Activated CD4-positive, alpha-beta T cell treated with anti-CD3 and anti-CD28 coated beads, Interleukin-2, amount 10 ng/mL, durations not matched to agents 24 days and 14 days (primary cell): ENCODE measurements around the gene NOL6. TPM values are rescaled to one million over a fixed set of nuclear protein-coding genes. Genes with fewer than 3 reads are reported as not detected.

Experiments used
- DNase-seq: peaks from one replicate; pipeline ENCODE4 v3.0.0; 2022
- H3K27ac Mint-ChIP-seq: one replicate; pipeline ENCODE4 v1.8.0; 2022; ENCODE audit warnings: mild to moderate bottlenecking, mixed read lengths
- H3K27me3 Mint-ChIP-seq: one replicate; pipeline ENCODE4 v1.8.0; 2022; ENCODE audit warnings: mixed read lengths
- H3K36me3 Mint-ChIP-seq: one replicate; pipeline ENCODE4 v1.8.0; 2022; ENCODE audit warnings: low read depth, mild to moderate bottlenecking, mixed read lengths
- H3K4me1 Mint-ChIP-seq: one replicate; pipeline ENCODE4 v1.8.0; 2021; ENCODE audit warnings: mixed read lengths
- H3K4me3 Mint-ChIP-seq: one replicate; pipeline ENCODE4 v1.8.0; 2022; ENCODE audit warnings: mild to moderate bottlenecking, moderate library complexity, mixed read lengths
- H3K9me3 Mint-ChIP-seq: one replicate; pipeline ENCODE4 v1.8.0; 2021; ENCODE audit warnings: mixed read lengths
- intact Hi-C: fragments of 100-400 bp; cut with micrococcal nuclease; formaldehyde crosslinking; loops from one replicate; pipeline ENCODE4 v1.15.1; 2023
- total RNA-seq: library from RNA; stranded (reverse); gene quantifications from 2 replicates; pipeline ENCODE4 v1.2.3, GENCODE V29; 2022

The NOL6 gene
- total RNA-seq, 1 donor from 2014 or later, result 86.7 TPM

DNA sequence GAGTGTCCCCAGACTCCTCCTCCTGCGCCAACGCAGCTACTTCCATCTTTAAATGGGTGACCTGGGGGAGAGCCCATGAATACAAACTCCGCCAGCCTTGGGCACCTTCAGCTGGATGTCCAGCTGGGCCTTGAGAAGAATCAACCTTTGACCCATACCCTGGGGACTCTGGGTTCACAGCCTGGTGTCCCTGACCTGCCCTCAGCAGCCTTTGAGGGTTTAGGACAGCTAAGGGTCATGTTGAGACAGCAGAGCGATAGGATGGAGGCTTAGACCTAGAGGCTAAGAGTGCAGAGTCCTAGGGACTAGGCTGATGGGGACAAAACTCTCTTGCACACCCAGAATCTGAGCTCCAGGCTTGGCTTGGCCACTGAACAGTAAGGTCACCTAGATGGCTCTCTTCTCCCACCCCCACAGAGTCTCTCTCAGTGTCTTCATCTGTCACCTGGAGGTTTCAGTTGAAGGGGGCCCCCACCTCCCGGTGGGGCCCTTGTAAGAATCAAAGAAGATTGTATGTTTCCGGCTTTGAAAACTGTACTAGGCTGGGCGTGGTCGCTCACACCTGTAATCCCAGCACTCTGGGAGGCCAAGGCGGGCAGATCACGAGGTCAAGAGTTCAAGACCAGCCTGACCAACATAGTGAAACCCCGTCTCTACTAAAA lies 19.6 kb downstream of the NOL6 start:
- Mint-ChIP-seq H3K4me3 (no peak overlapping the region), H3K36me3 (peaks cover 7% of the 10 kb centered on the region), H3K9me3 (no peaks in the 10 kb centered on the region), H3K27me3 (no peaks in the 10 kb centered on the region), H3K27ac (peak overlapping the region; percentile 65), H3K4me1 (peaks cover 53% of the 10 kb centered on the region)
- intact Hi-C loops, result no loop called here
- no peak for DNase-seq

DNA sequence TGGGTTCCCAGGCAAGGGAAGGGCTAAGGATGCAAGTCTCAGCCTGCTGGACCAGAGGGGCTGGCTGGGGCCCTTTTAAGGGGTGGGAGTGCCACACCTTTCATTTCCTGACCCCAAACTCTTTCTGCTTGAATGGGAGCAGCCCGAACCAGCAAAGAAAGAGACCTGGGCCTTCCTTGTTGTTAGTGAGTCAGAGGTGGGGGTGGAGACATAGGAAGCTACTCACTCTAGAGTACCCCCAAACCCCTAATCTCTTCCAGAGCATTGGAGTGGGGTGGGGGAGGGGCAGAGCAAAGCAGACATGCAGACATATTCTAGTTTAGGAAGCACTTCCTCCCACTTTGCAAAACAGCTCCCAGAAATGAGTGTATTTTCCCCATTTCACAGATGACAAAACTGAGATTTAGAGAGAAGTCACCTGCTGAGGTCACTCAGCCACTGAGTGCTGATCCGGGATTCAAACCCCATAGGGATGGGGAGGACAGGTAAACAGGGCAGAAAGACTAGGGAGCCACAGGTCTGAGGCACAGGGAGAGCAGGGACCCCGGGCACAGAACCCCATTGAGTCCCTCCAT lies 20.4 kb downstream of the NOL6 start:
- peak overlapping the region; percentile 40 for H3K4me3 Mint-ChIP-seq
- DNase-seq, result peak; percentile 68
- H3K4me1 Mint-ChIP-seq, result peaks cover 50% of the 10 kb centered on the region
- H3K27ac Mint-ChIP-seq, result peak overlapping the region; percentile 57
- peaks cover 2% of the 10 kb centered on the region for H3K36me3 Mint-ChIP-seq
- H3K27me3 Mint-ChIP-seq, result no peaks in the 10 kb centered on the region
- intact Hi-C loops, result no loop called here
- H3K9me3 Mint-ChIP-seq, result no peaks in the 10 kb centered on the region

DNA sequence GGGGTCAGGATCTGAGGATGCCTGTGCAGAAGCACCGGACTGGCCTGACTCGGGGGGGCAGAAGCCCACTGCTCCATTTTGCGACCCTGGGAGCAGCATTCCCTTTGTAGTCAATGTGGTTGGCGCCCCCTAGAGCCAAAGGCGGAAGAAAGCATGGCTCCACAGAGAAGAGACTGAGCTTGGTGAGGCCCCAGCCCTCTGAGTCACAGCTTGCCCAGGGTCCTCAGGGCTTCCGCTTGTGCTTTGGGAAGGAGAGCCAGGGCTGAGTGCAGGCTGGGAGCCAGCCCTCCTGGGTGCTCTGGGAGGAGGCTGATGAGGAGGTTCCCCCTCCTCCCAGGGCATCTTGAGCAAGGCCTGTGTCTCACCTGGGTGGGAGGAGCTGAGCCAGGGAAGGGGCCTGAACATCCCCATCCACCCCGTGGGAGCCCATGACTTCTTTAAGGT lies 20.9 kb downstream of the NOL6 start:
- H3K4me3 Mint-ChIP-seq, result peak overlapping the region; percentile 15

DNA sequence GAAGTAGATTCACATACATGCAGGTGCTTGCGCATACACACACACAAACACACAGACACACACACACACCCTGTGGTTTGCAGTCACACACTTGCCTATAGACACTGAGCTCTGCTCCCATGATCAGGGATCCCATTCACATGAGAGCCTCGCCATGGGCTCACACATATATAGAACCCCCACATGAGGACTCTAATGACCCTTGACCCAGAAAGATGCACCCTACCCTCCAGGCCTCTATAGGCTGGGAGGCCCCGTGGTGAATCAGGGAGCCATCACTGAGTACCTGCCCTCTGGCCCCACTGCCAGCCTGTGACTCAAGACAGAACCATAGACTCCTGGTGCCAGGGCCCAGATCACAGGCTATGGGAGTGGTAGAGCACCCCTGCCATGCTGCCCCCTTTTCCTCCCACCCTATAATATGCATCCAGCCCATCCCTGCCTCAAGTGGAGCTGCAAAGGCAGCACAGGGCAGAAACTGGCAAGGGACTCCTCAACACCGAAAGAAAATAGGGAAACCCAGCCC lies 23.0 kb downstream of the NOL6 start:
- Mint-ChIP-seq H3K4me3 (no peak overlapping the region), H3K4me1 (peaks cover 53% of the 10 kb centered on the region), H3K27ac (no peak overlapping the region), H3K27me3 (no peaks in the 10 kb centered on the region), H3K36me3 (no peaks in the 10 kb centered on the region), H3K9me3 (no peaks in the 10 kb centered on the region)
- intact Hi-C loops, result no loop called here
- DNase-seq, result no peak

More for the DNA sequence above, 20.9 kb downstream of the NOL6 start:
- Mint-ChIP-seq H3K27me3 (no peaks in the 10 kb centered on the region), H3K27ac (peak overlapping the region; percentile 57), H3K36me3 (no peaks in the 10 kb centered on the region), H3K4me1 (peaks cover 52% of the 10 kb centered on the region), H3K9me3 (no peaks in the 10 kb centered on the region)
- intact Hi-C loops, result no loop called here
- peak; percentile 84 for DNase-seq

DNA sequence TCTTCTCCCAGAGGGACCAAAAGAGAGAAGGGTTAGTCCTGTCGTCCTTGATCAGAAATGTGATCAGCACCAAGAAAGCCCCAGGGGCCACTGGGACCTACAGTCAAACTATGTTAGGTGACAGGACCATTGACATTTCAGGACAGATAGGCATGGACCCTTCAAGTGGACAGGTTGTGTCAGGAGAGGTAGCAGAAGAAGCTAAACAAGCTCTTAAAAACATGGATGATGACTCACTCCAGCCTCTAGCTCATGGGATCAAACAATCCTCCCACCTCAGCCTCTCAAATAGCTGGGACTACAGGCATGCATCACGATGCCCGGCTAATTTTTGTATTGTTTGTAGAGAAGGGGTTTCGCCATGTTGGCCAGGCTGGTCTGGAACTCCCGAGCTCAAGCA lies 24.0 kb downstream of the NOL6 start:
- no peaks in the 10 kb centered on the region for H3K9me3 Mint-ChIP-seq
- H3K27me3 Mint-ChIP-seq, result no peaks in the 10 kb centered on the region
- no peak overlapping the region for H3K27ac Mint-ChIP-seq
- no peak overlapping the region for H3K4me3 Mint-ChIP-seq
- intact Hi-C loops, result loop anchor here (5.0 kb wide), 2 partner anchors 47 to 282 kb away; partner anchors contain the start of genes AQP7 and B4GALT1
- peaks cover 3% of the 10 kb centered on the region for H3K36me3 Mint-ChIP-seq
- H3K4me1 Mint-ChIP-seq, result peaks cover 60% of the 10 kb centered on the region
- no peak for DNase-seq

DNA sequence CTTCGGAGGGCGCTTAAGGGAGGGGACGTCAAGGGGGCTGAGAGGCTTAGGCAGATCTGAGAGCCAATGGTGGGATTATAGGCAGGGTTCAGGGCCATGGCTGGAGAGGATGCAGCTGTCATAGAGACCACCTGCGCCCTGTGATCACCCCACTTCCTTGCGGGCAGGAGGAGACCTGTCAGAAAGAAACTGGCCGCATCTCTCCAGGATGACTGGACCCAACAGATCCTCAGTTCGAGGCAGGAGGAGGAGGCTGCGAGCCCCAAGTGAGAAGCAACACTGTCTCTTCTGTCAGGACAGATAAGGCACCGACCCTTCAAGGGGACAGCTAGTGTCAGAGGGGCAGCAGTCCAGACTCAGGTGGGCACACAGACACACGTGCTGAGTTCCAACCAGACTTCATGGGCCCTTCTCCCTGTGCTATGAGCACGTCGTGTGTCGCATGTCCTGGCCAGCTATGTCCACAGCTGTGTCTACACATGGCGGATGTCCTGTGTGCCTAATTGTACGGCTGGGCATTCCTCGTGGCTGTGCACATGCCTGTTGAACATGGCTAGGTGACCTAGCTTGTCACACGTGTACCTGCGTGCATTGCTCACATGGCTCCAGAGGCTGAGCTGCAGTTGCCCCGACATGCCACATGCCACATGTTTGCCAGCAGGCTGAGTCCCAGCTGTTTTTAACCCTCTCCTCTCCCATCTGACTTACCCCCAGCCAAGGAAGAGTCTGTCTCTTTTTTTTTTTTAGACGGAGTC lies 25.7 kb downstream of the NOL6 start:
- intact Hi-C loops, result loop anchor here (2.0 to 5.0 kb wide), 5 partner anchors 25 to 601 kb away; partner anchors contain the start of genes AQP7, B4GALT1, NOL6 and UBAP2
- DNase-seq, result no peak
- Mint-ChIP-seq H3K36me3 (peaks cover 11% of the 10 kb centered on the region), H3K4me3 (peak overlapping the region; percentile 86), H3K27ac (peak overlapping the region; percentile 80), H3K9me3 (no peaks in the 10 kb centered on the region), H3K27me3 (no peaks in the 10 kb centered on the region), H3K4me1 (peaks cover 57% of the 10 kb centered on the region)

DNA sequence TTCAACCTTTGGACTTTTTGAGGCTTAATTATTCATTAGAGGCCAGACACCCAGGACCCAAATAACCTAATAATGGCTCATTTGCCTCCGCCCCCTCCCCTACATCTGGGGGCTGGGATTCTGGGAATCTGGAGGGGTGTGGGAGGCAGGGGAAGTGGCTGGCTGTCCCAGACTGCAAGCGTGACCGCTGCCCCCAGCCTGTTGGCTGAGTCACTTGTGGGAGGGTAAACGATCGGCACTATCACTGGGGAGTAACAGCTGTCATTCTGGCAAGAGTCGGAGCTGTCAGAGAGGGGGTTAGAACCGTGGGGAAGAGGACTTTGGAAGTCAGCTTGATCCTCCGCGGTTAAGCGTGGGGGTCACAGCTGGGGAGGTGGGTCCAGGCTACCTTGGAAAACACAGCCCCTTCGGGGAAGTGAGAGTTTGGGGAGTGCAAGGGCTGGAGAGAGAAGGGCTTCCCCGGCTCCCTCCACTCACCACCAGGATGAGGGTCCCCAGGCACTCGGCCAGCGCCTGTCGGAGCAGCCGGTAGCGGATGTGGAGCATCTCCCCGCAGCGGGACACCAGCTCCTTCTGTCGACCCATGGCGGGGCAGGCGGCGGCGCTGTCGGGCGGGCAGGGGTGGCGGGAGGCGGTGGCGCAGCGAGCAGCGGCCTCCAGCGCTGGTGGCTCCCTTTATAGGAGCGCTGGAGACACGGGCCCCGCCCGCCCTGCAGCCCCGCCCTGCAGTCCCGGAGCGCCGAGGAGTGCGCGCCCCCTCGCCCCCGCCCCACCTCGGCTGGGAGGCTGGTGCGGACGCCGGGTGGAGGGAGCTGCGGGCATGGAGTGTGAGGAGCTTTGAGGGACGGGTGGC lies 26.6 kb downstream of the NOL6 start, which contains the start of gene AQP3:
Gene AQP3 (minus strand): TSS at position 648 of the 853 bp plus-strand sequence. CDS start 63 bp downstream, at position 585.
- peaks cover 50% of the 10 kb centered on the region for H3K4me1 Mint-ChIP-seq
- DNase-seq, result peak; percentile 94
- no peaks in the 10 kb centered on the region for H3K9me3 Mint-ChIP-seq
- peak within 1 kb of the TSS; percentile 91 for H3K27ac Mint-ChIP-seq
- H3K27me3 Mint-ChIP-seq, result no peaks in the 10 kb centered on the region
- intact Hi-C loops, result loop anchor here (1.0 to 5.0 kb wide), 8 partner anchors 26 to 602 kb away; partner anchors contain the start of genes AQP7, B4GALT1, BAG1 and NFX1
- H3K4me3 Mint-ChIP-seq, result peak within 1 kb of the TSS; percentile 86
- H3K36me3 Mint-ChIP-seq, result peaks cover 15% of the 10 kb centered on the region

DNA sequence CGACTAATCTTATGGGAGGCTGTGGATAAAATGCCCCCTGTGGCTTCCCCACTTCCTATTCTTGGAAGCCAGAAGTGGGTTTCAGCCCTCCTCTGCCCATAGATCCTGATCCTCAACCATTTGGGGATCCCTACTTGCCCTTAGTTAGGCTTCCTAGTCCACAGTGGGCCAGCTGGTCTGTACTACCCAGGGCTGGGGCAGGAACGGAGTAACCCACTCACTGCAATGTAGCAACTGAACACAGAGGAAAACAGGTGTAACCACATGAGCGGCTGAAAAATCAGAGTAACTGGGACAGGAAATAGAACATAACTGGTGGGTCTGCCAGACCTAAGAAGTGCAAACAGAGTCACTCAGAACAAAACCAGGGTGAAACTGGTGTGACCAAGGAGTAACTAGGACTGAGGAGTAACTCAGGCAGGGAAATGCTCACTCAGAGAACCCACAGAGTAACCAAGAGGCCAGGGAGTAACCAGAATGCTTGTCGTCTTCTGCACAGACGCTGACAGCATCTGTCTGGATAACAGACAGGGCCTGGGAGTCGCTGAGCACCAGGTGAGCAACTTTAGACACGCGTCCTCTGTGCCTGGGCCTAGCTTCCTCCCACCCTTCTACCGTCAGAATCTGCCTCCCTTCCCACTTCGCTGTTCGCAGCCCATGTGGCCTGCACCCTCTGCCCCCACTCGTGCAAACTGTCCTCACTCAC lies 27.3 kb downstream of the NOL6 start:
- intact Hi-C loops, result loop anchor here (1.0 to 5.0 kb wide), 8 partner anchors 26 to 602 kb away; partner anchors contain the start of genes AQP7, B4GALT1, BAG1 and NFX1
- Mint-ChIP-seq H3K4me1 (peaks cover 55% of the 10 kb centered on the region), H3K27me3 (no peaks in the 10 kb centered on the region), H3K4me3 (peak overlapping the region; percentile 86), H3K9me3 (no peaks in the 10 kb centered on the region), H3K36me3 (peaks cover 21% of the 10 kb centered on the region), H3K27ac (peak overlapping the region; percentile 91)
- peak; percentile 86 for DNase-seq

DNA sequence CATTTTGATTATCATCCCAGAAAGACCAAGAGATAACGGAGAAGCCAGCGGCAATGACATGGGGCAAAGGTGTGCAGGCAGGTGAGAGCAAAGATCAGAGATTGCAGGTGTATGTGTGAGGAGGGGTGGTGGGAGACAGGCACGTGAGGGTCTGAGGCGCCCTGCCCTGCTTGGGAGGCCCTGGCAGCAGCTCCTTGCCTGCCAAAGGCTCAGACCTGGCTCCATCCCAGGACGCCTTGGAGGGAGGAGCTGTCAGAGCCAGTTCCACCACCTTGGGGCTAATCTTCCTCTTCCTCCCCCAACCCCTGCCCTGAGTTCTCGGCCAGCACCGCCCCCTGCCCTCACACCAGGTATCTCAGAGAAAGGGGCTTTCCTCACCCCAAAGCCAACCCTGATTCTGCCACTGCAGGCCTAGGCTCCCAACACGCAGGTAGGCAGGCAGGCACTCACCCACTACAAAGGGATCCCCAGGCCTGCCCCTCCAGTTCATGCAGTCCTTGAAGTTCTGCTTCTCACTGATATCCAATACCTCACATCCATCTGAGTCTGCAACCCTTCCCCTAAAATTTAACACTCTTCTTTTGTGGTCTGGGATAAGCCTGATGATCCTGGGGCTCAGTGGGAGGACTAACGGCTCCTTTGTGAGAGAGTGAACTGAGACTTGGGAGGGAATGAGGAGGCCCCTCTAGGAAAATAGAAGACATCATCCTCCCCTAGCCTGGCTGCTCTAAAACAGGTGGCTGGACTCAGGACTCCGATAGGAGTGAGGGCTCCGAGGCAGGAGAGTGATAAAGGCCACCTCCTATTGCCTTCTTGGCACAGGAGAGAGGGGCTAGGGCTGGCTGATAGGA lies 28.1 kb downstream of the NOL6 start:
- intact Hi-C loops, result loop anchor here (1.0 to 5.0 kb wide), 8 partner anchors 27 to 603 kb away; partner anchors contain the start of genes AQP7, B4GALT1, BAG1 and NFX1
- Mint-ChIP-seq H3K9me3 (no peaks in the 10 kb centered on the region), H3K36me3 (peaks cover 27% of the 10 kb centered on the region), H3K4me3 (peak overlapping the region; percentile 86), H3K27ac (peak overlapping the region; percentile 91), H3K27me3 (no peaks in the 10 kb centered on the region), H3K4me1 (peaks cover 61% of the 10 kb centered on the region)
- DNase-seq, result no peak

DNA sequence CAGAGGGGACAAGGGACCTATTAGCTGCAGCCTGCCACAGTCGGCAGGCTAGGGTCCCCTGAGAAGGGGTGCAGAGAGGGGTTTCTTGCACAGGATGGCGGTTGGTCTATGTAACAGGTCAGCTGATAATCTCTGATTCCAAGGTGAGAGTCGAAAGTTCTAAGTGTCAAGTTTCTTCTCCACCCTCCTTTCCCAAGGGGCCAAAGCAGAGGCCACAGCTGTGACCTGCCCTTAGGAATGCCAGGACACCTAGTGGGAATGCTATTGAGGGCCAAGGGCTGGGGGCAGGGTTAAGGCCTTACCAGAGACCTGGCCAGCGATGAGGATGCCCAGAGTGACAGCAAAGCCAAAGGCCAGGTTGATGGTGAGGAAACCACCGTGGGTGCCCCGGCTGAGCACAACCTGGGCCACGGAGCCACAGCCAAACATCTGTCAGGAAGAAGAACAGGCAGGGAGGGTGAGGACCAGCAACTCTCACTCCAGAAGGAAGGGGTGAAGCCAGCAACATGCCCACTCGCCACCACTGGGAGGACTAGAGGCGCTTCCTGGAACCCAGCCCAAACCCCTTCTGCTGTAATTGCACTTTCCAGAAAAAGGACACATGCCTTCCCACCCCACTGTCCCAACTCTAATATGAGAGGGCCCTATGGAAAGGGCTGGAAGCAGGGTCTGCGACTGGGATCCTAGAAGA lies 30.1 kb downstream of the NOL6 start:
- Mint-ChIP-seq H3K4me3 (no peak overlapping the region), H3K27ac (no peak overlapping the region), H3K36me3 (peaks cover 33% of the 10 kb centered on the region), H3K4me1 (peaks cover 74% of the 10 kb centered on the region), H3K27me3 (no peaks in the 10 kb centered on the region), H3K9me3 (no peaks in the 10 kb centered on the region)
- intact Hi-C loops, result no loop called here
- no peak for DNase-seq

DNA sequence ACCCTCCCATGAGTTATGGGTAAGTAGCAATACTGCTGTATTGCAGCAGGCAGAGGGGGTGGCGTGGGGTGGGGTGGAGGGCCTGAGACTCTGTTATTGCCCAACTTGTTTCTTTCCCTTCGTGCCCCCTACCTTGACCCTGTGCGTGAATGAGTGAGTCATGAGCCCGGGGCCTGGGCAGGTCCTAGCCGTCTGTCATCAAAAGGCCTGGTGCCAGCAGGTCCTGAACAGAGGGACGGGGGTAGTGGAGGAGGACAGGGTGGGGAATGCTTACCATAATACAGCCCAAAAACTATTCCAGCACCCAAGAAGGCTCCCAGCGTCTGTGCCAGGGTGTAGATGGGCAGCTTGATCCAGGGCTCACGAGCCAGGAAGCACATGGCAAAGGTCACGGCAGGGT lies 30.7 kb downstream of the NOL6 start:
- intact Hi-C loops, result no loop called here
- Mint-ChIP-seq H3K9me3 (no peaks in the 10 kb centered on the region), H3K27ac (no peak overlapping the region), H3K27me3 (no peaks in the 10 kb centered on the region), H3K4me1 (peaks cover 69% of the 10 kb centered on the region), H3K36me3 (peaks cover 33% of the 10 kb centered on the region), H3K4me3 (no peak overlapping the region)
- no peak for DNase-seq
